ENCODE measurements around the gene KPNA3. TPM values are rescaled to one million over a fixed set of nuclear protein-coding genes. Genes with fewer than 3 reads are reported as not detected.

Gene KPNA3
- total and polyA plus RNA-seq, 2 donors (not counting 3 experiments of a cell fraction or from before 2014, with no cell fraction given) = 19.6 to 60.4 TPM

DNA sequence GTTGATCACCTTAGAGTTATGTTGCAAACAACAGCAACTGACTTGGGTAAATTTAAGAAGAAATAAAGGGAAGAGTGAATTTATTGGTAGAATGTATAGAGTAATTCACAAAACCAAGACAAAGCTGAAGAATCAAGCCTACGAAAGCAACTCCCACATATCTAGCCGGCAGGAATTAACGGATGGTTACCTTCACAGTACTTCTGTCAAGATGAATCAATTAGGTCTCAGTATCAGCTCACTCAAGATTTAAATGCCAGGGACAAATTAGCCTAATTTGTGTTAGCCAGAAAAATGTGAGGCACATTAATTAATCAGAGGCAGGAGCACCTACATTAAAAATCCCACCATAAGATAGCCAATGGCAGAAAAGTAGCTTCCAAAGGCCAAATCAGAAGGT is 10.7 kb downstream of the KPNA3 start:
- ChIA-PET CTCF (interaction anchor here (1.1 kb wide), 1 partner anchor 11 kb away, joined by 3 read pairs; the partner anchor contains the start of gene KPNA3), POLR2A (no interaction called here)
- Histone ChIP-seq H3K9ac (replicated peaks; ENCODE audit: extremely low read depth, insufficient read depth, low read length) (no peak overlapping the region), H2AFZ (ENCODE audit: low read depth, low read length) (no peak overlapping the region), H3K79me2 (ENCODE audit: control insufficient read depth, insufficient read depth, low read length) (peaks cover 97% of the 10 kb centered on the region), H3K4me3 (replicated peaks in 1 of 3; ENCODE audit: insufficient read depth in 1 of 3, low read depth in 1 of 3, low read length in 3 of 3) (no peak overlapping the region), H3K9me1 (replicated peaks; ENCODE audit: control insufficient read depth, extremely low read depth, insufficient read depth, low read length) (peaks cover 2% of the 10 kb centered on the region), H4K20me1 (replicated peaks; ENCODE audit: control insufficient read depth, extremely low read depth, insufficient read depth, low read length) (peaks cover 33% of the 10 kb centered on the region), H3K36me3 (ENCODE audit: control insufficient read depth in 2 of 2, extremely low read depth in 1 of 2, insufficient read depth in 2 of 2, low read length in 2 of 2) (no peaks in the 10 kb centered on the region), H3K27me3 (ENCODE audit: control insufficient read depth in 2 of 2, insufficient read depth in 2 of 2, low read length in 2 of 2) (no peaks in the 10 kb centered on the region), H3K27ac (ENCODE audit: insufficient read depth, low read depth, low read length) (no peak overlapping the region), H3K4me2 (ENCODE audit: insufficient read depth, low read length) (no peak overlapping the region), H3K9me3 (replicated peaks; ENCODE audit: control insufficient read depth, insufficient read depth, low read length) (no peaks in the 10 kb centered on the region), H3K4me1 (ENCODE audit: control insufficient read depth, extremely low read depth, insufficient read depth, low read length) (no peaks in the 10 kb centered on the region)
- dilution Hi-C loops (cut with MboI; ENCODE audit: extremely low pct_ligation_motif_present, low sequenced_read_pairs) (no loop called here), intact Hi-C loops (cut with micrococcal nuclease) (no loop called here)
- no peak for TF ChIP-seq POLR2AphosphoS5 (IDR thresholded peaks at IDR 0.05; ENCODE audit: insufficient read depth, low read depth, low read length)
- TF ChIP-seq JUN (IDR thresholded peaks at IDR 0.05; ENCODE audit: borderline replicate concordance, insufficient read depth, insufficient read length, low read depth) = no peak
- TF ChIP-seq FOS (IDR thresholded peaks at IDR 0.05; ENCODE audit: borderline replicate concordance, insufficient read depth, low read length) = no peak
- no peak for TF ChIP-seq GATA2 (IDR thresholded peaks at IDR 0.05; ENCODE audit: insufficient read depth, insufficient read length, low read depth, low read length)
- no peak for TF ChIP-seq CTCF (IDR thresholded peaks at IDR 0.05; ENCODE audit: extremely low read depth in 1 of 2, insufficient read depth in 1 of 2, low read depth in 1 of 2, low read length in 2 of 2)
- TF ChIP-seq EZH2 (IDR thresholded peaks at IDR 0.05; ENCODE audit: borderline replicate concordance, low read depth, low read length, severe bottlenecking) = no peak
- TF ChIP-seq MYC (IDR thresholded peaks at IDR 0.05; ENCODE audit: low read depth, low read length) = no peak
- TF ChIP-seq, protein P1, sequence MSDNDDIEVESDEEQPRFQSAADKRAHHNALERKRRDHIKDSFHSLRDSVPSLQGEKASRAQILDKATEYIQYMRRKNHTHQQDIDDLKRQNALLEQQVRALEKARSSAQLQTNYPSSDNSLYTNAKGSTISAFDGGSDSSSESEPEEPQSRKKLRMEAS (IDR thresholded peaks at IDR 0.05; ENCODE audit: insufficient read depth, insufficient read length) = no peak
- no peak for TF ChIP-seq POLR2A (IDR thresholded peaks at IDR 0.05; ENCODE audit: low read depth, low read length)
- no peak for FAIRE-seq
- BruUV-seq (replicated peaks) = no TSS peak
- DNase-seq (ENCODE audit: low read depth, low spot score) = no peak
